NCI-H1417 (cell line): ENCODE data around the gene TMEM231.

Source experiments
- DNase-seq, 3 experiments: peaks; one replicate each; lab custom pipeline; 2025; lab: John Stamatoyannopoulos, UW

The TMEM231 gene

GRCh38 chr16:75488322-75488721 lies 67.7 kb downstream of the TMEM231 start:
- DNase-seq, result no peak
